Coronary artery (tissue), 2 donors: ENCODE results near the gene LHX5.

ENCODE experiments used
- DNase-seq: peaks from one replicate; pipeline ENCODE4 v3.0.0-alpha.2; 2017; ENCODE audit warnings: low spot score
- H3K27ac ChIP-seq, 2 donors: fragments of 200-600 bp; sonication (generic); one replicate each; pipeline ENCODE4 v1.5.1; 2016 to 2019
- H3K4me3 ChIP-seq: fragments of 200-600 bp; sonication (generic); 2 replicates; pipeline ENCODE4 v1.5.1; 2016; ENCODE audit warnings: mild to moderate bottlenecking, moderate library complexity
- CTCF ChIP-seq: fragments of 200-600 bp; sonication (generic); IDR thresholded peaks from one replicate; pipeline ENCODE4 v1.5.1; 2019; ENCODE audit warnings: antibody characterized with exemption

Gene LHX5

GRCh38 chr12:113486722-113487121 lies 15.1 kb upstream of the LHX5 start:
- Histone ChIP-seq H3K27ac (no peak overlapping the region), H3K4me3 (no peak overlapping the region)
- no peak for DNase-seq
- no peak for TF ChIP-seq CTCF

- no peak for DNase-seq
- no peak for TF ChIP-seq CTCF
- Histone ChIP-seq H3K4me3 (no peak overlapping the region), H3K27ac (no peak overlapping the region)
These were observed 13.7 kb upstream of the LHX5 start for GRCh38 chr12:113485330-113485729.

GRCh38 chr12:113482334-113482733 lies 10.7 kb upstream of the LHX5 start:
- Histone ChIP-seq H3K27ac (no peak overlapping the region), H3K4me3 (no peak overlapping the region)
- no peak for DNase-seq
- no peak for TF ChIP-seq CTCF

GRCh38 chr12:113480336-113480971 lies 8.8 kb upstream of the LHX5 start:
- no peak for TF ChIP-seq CTCF
- no peak for DNase-seq
- Histone ChIP-seq H3K27ac (no peak overlapping the region), H3K4me3 (no peak overlapping the region)

GRCh38 chr12:113479590-113480335 lies 8.1 kb upstream of the LHX5 start:
- no peak overlapping the region for H3K27ac ChIP-seq
- no peak for DNase-seq
- TF ChIP-seq CTCF: no peak
- no peak overlapping the region for H3K4me3 ChIP-seq

- TF ChIP-seq CTCF: no peak
- DNase-seq: no peak
- Histone ChIP-seq H3K27ac (no peak overlapping the region), H3K4me3 (no peak overlapping the region)
These were observed 7.5 kb upstream of the LHX5 start for GRCh38 chr12:113479216-113479589.
